Loucy (cell line): ENCODE data around the gene RPS28.

ENCODE experiments used
- H2AFZ ChIP-seq: fragments of 200-600 bp; sonication (generic); 2 replicates; pipeline ENCODE4 v1.6.0; 2016; ENCODE audit warnings: antibody characterized with exemption, mild to moderate bottlenecking, low read length, moderate library complexity
- H3F3A ChIP-seq: fragments of 200-600 bp; 2 replicates; pipeline ENCODE4 v1.6.0; 2016; ENCODE audit warnings: antibody characterized with exemption, low read depth, mild to moderate bottlenecking
- H3K27me3 ChIP-seq: fragments of 200-600 bp; sonication (generic); 2 replicates; pipeline ENCODE4 v1.6.1; 2014; ENCODE audit warnings: low read length, mild to moderate bottlenecking; ENCODE audit not compliant: insufficient read depth, poor library complexity, severe bottlenecking
- H3K36me3 ChIP-seq: fragments of 200-600 bp; sonication (generic); 2 replicates; pipeline ENCODE4 v1.6.1; 2016; ENCODE audit warnings: low read length; ENCODE audit not compliant: insufficient read depth
- H3K4me1 ChIP-seq: fragments of 200-600 bp; sonication (generic); 2 replicates; pipeline ENCODE4 v1.5.1; 2014; ENCODE audit warnings: low read length, mild to moderate bottlenecking; ENCODE audit not compliant: insufficient read depth, poor library complexity, severe bottlenecking
- H3K4me2 ChIP-seq: fragments of 200-600 bp; sonication (generic); 2 replicates; pipeline ENCODE4 v1.6.0; 2014; ENCODE audit warnings: antibody characterized with exemption, low read length, low read depth, mild to moderate bottlenecking; ENCODE audit not compliant: poor library complexity, severe bottlenecking
- H3K4me3 ChIP-seq: fragments of 200-600 bp; sonication (generic); 2 replicates; pipeline ENCODE4 v1.5.1; 2014; ENCODE audit warnings: low read length, mild to moderate bottlenecking, mixed read lengths; ENCODE audit not compliant: poor library complexity, severe bottlenecking
- H3K79me2 ChIP-seq: fragments of 200-600 bp; sonication (generic); 2 replicates; pipeline ENCODE4 v1.6.1; 2014; ENCODE audit warnings: low read length; ENCODE audit not compliant: insufficient read depth
- H3K9ac ChIP-seq: fragments of 200-600 bp; sonication (generic); 2 replicates; pipeline ENCODE4 v1.6.0; 2014; ENCODE audit warnings: mild to moderate bottlenecking, low read depth, low read length, moderate library complexity; ENCODE audit not compliant: poor library complexity, severe bottlenecking
- H3K9me2 ChIP-seq: fragments of 200-600 bp; sonication (generic); replicated peaks from 2 replicates; pipeline ENCODE4 v1.6.1; 2016; ENCODE audit warnings: low read depth, low read length, mixed read lengths
- H3K9me3 ChIP-seq: fragments of 200-600 bp; sonication (generic); 2 replicates; pipeline ENCODE4 v1.6.1; 2014; ENCODE audit warnings: mild to moderate bottlenecking, antibody characterized with exemption, low read length, low read depth; ENCODE audit not compliant: insufficient read depth
- H4K20me1 ChIP-seq: fragments of 200-600 bp; sonication (generic); 2 replicates; pipeline ENCODE4 v1.6.0; 2014; ENCODE audit warnings: antibody characterized with exemption, low read length, mild to moderate bottlenecking; ENCODE audit not compliant: insufficient read depth, poor library complexity, severe bottlenecking
- EZH2phosphoT487 ChIP-seq: fragments of 200-600 bp; IDR thresholded peaks from 2 replicates; pipeline ENCODE4 v1.6.1; 2018; ENCODE audit warnings: antibody characterized with exemption, mild to moderate bottlenecking, moderate library complexity, borderline replicate concordance
- TF ChIP-seq, protein P1 (sequence below): fragments of 200-600 bp; sonication (generic); conservative IDR thresholded peaks from 2 replicates; pipeline ENCODE4 v1.5.1; 2014; ENCODE audit warnings: mild to moderate bottlenecking, antibody characterized with exemption, low read length

RPS28 gene

GRCh38 chr19:8306235-8307054 is 14.9 kb upstream of the RPS28 start:
- Histone ChIP-seq H3F3A (no peaks in the 10 kb centered on the region), H3K27me3 (no peaks in the 10 kb centered on the region), H3K79me2 (peaks cover 51% of the 10 kb centered on the region), H3K9me3 (no peaks in the 10 kb centered on the region), H3K4me1 (peaks cover 20% of the 10 kb centered on the region), H3K4me2 (peak overlapping the region; percentile 87), H3K9ac (peak overlapping the region; percentile 83), H3K9me2 (no peaks in the 10 kb centered on the region), H4K20me1 (peaks cover 8% of the 10 kb centered on the region), H3K36me3 (peaks cover 11% of the 10 kb centered on the region; the same call in 1 of the 2 replicates), H2AFZ (no peak overlapping the region), H3K4me3 (peak overlapping the region; percentile 92)
- no peak for TF ChIP-seq EZH2phosphoT487
- TF ChIP-seq, protein P1, sequence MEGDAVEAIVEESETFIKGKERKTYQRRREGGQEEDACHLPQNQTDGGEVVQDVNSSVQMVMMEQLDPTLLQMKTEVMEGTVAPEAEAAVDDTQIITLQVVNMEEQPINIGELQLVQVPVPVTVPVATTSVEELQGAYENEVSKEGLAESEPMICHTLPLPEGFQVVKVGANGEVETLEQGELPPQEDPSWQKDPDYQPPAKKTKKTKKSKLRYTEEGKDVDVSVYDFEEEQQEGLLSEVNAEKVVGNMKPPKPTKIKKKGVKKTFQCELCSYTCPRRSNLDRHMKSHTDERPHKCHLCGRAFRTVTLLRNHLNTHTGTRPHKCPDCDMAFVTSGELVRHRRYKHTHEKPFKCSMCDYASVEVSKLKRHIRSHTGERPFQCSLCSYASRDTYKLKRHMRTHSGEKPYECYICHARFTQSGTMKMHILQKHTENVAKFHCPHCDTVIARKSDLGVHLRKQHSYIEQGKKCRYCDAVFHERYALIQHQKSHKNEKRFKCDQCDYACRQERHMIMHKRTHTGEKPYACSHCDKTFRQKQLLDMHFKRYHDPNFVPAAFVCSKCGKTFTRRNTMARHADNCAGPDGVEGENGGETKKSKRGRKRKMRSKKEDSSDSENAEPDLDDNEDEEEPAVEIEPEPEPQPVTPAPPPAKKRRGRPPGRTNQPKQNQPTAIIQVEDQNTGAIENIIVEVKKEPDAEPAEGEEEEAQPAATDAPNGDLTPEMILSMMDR = no peak

- TF ChIP-seq, protein P1 = no peak
- no peak for TF ChIP-seq EZH2phosphoT487
- H3K36me3 ChIP-seq = peaks cover 4% of the 10 kb centered on the region; the same call in 1 of the 2 replicates
- peaks cover 51% of the 10 kb centered on the region for H3K79me2 ChIP-seq
- H3K4me1 ChIP-seq = peaks cover 20% of the 10 kb centered on the region
- H3K9me3 ChIP-seq = no peaks in the 10 kb centered on the region
- no peaks in the 10 kb centered on the region for H3K27me3 ChIP-seq
- H3K9ac ChIP-seq = peak overlapping the region; percentile 83
- H3K4me2 ChIP-seq = peak overlapping the region; percentile 87
- H3K9me2 ChIP-seq = no peaks in the 10 kb centered on the region
- peaks cover 8% of the 10 kb centered on the region for H4K20me1 ChIP-seq
- peak overlapping the region; percentile 83 for H2AFZ ChIP-seq
- H3K4me3 ChIP-seq = peak overlapping the region; percentile 92
- H3F3A ChIP-seq = no peaks in the 10 kb centered on the region
These were observed 13.8 kb upstream of the RPS28 start for GRCh38 chr19:8307400-8307964.

DNA sequence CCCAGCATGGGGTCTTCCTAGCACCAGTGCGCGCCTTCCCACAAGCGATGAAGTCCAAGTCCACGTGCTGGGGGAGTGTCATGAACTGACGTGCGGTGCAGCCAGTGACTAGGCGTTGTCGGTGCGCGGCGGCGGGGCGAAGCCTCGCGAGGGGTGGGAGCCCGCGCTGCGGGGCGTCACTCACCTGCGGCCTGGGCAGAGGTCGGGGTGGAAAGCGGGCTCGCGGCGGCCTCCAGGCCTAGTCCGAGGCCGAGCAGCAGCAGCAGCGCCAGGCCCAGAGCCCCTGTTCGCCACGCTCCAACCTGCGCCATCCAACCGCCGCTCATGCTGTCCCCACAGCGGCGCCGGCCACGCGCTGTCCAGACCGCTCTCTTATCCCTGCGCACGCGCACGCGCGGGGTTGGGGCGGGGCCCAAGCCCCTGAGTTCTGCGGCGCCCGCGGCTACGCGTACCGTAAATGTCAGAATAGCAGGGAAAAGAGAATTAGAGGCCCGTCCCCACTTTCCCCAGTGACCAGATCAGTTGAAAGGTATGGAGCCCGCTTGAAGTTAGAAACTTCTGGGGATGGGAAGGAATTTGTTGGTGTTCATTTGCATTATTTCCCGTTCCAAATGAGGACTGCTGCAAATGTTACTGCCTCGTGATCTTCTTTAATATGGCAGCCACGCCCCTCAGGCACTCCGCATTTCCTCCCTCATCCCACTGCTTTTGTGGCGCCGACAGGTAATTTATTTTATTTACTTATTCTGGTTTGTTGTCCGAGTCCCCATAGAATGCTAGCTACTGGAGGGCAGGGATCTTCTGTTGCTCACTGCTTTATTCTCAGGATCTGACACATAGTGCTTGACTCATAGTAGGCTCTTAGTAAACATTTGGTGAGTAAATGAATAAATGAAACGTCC is 13.1 kb upstream of the RPS28 start, which contains the start of gene CD320:
CD320 (minus strand) TSS at position 394 of the 902 bp plus-strand sequence; CDS start at position 326, 68 bp downstream.
- no peaks in the 10 kb centered on the region for H3K9me3 ChIP-seq
- no peaks in the 10 kb centered on the region; the same call in 1 of the 2 replicates for H3K36me3 ChIP-seq
- H4K20me1 ChIP-seq = peaks cover 8% of the 10 kb centered on the region
- no peak for TF ChIP-seq EZH2phosphoT487
- TF ChIP-seq, protein P1 = no peak
- H3K9ac ChIP-seq = peak within 1 kb of the TSS; percentile 83
- H3K27me3 ChIP-seq = no peaks in the 10 kb centered on the region
- peaks cover 51% of the 10 kb centered on the region for H3K79me2 ChIP-seq
- H3F3A ChIP-seq = no peaks in the 10 kb centered on the region
- peak within 1 kb of the TSS; percentile 87 for H3K4me2 ChIP-seq
- H2AFZ ChIP-seq = peak within 1 kb of the TSS; percentile 83
- H3K4me3 ChIP-seq = peak within 1 kb of the TSS; percentile 92
- peaks cover 20% of the 10 kb centered on the region for H3K4me1 ChIP-seq
- no peaks in the 10 kb centered on the region for H3K9me2 ChIP-seq
